IMR-90 (cell line): Measurements from ENCODE around the gene ACACB. TPM values are rescaled to one million over a fixed set of nuclear protein-coding genes. Genes with fewer than 3 reads are reported as not detected.

Experiments
- ATAC-seq: fragments of 200-7000 bp; cut with Tn5 transposase; 2 replicates; pipeline ENCODE4 v1.9.1; 2020; ENCODE audit warnings: low read depth, mild to moderate bottlenecking, moderate library complexity
- BruUV-seq: library from RNA; stranded (reverse); fragments of 400-500 nt; replicated peaks from 2 replicates; lab custom pipeline; 2021; lab: Mats Ljungman, UMichigan
- CTCF ChIA-PET: fragments of 300-600 bp; formaldehyde crosslinking; extraction: SDS; loops from one replicate; lab custom pipeline; 2021; ENCODE audit warnings: antibody characterized with exemption; lab: Yijun Ruan, JAX
- POLR2A ChIA-PET: fragments of 300-600 bp; sonication (Branson Sonifier 250); formaldehyde crosslinking; loops from one replicate; lab custom pipeline; 2022; ENCODE audit warnings: antibody characterized with exemption; ENCODE audit not compliant: unreplicated experiment; lab: Charles Lee
- DNase-seq: peaks from one replicate; pipeline ENCODE4 v3.0.0; 2013
- H2AFZ ChIP-seq: replicated peaks from 2 replicates; pipeline ENCODE3; 2013; ENCODE audit warnings: low read length, mild to moderate bottlenecking; ENCODE audit not compliant: poor library complexity
- H2AK5ac ChIP-seq: 2 replicates; pipeline ENCODE4 v1.6.1; 2013; ENCODE audit warnings: low read depth, low read length, inconsistent platforms
- H2AK9ac ChIP-seq: replicated peaks from 2 replicates; pipeline ENCODE3; 2013; ENCODE audit warnings: mild to moderate bottlenecking, low read depth, low read length, moderate library complexity; ENCODE audit not compliant: poor library complexity
- H2BK120ac ChIP-seq: 2 replicates; pipeline ENCODE4 v1.6.1; 2013; ENCODE audit warnings: low read depth, low read length, inconsistent platforms
- H2BK15ac ChIP-seq: 3 replicates; pipeline ENCODE4 v1.6.1; 2013; ENCODE audit warnings: low read depth, low read length, inconsistent platforms
- H2BK20ac ChIP-seq: 2 replicates; pipeline ENCODE4 v1.6.1; 2013; ENCODE audit warnings: low read depth, mild to moderate bottlenecking, inconsistent platforms, low read length, moderate library complexity
- H2BK5ac ChIP-seq: 2 replicates; pipeline ENCODE4 v1.6.1; 2013; ENCODE audit warnings: mild to moderate bottlenecking, low read depth, low read length, inconsistent platforms; ENCODE audit not compliant: poor library complexity, severe bottlenecking
- H3K14ac ChIP-seq: replicated peaks from 2 replicates; pipeline ENCODE4 v1.6.1; 2013; ENCODE audit warnings: low read depth, low read length, inconsistent platforms
- H3K18ac ChIP-seq: 2 replicates; pipeline ENCODE4 v1.6.1; 2013; ENCODE audit warnings: low read depth, low read length, control low read depth
- H3K23ac ChIP-seq: 2 replicates; pipeline ENCODE4 v1.6.1; 2013; ENCODE audit warnings: low read depth, low read length, inconsistent platforms
- H3K27ac ChIP-seq: 2 replicates; pipeline ENCODE4 v1.5.1; 2013; ENCODE audit warnings: mild to moderate bottlenecking, control low read depth, low read length; ENCODE audit not compliant: insufficient read depth
- H3K27me3 ChIP-seq: 2 replicates; pipeline ENCODE4 v1.6.1; 2013; ENCODE audit warnings: low read length; ENCODE audit not compliant: control insufficient read depth, insufficient read depth
- H3K36me3 ChIP-seq: 2 replicates; pipeline ENCODE4 v1.6.1; 2013; ENCODE audit warnings: low read length, mixed read lengths; ENCODE audit not compliant: control insufficient read depth, insufficient read depth
- H3K4ac ChIP-seq: 2 replicates; pipeline ENCODE4 v1.6.1; 2013; ENCODE audit warnings: low read depth, low read length, inconsistent platforms
- H3K4me1 ChIP-seq: 2 replicates; pipeline ENCODE4 v1.6.1; 2013; ENCODE audit warnings: low read length, mixed read lengths; ENCODE audit not compliant: control insufficient read depth, insufficient read depth
- H3K4me2 ChIP-seq: 2 replicates; pipeline ENCODE4 v1.6.1; 2013; ENCODE audit warnings: low read depth, mild to moderate bottlenecking, control low read depth, low read length, moderate library complexity
- H3K4me3 ChIP-seq: 2 replicates; pipeline ENCODE4 v1.5.1; 2013; ENCODE audit warnings: low read depth, mild to moderate bottlenecking, control low read depth, low read length, moderate library complexity; ENCODE audit not compliant: insufficient read depth
- H3K56ac ChIP-seq: 2 replicates; pipeline ENCODE4 v1.6.1; 2013; ENCODE audit warnings: low read length, inconsistent platforms; ENCODE audit not compliant: insufficient read depth; ENCODE audit errors: extremely low read depth
- H3K79me1 ChIP-seq, 2 experiments: 2 replicates each; pipeline ENCODE4 v1.6.1; 2013; ENCODE audit warnings: low read length in 2 of 2, inconsistent platforms in 1 of 2, low read depth in 1 of 2
- H3K9ac ChIP-seq: 2 replicates; pipeline ENCODE4 v1.6.1; 2013; ENCODE audit warnings: low read depth, low read length, control low read depth
- H3K9me1 ChIP-seq: 2 replicates; pipeline ENCODE4 v1.6.1; 2013; ENCODE audit warnings: low read length, inconsistent platforms; ENCODE audit not compliant: insufficient read depth
- H3K9me3 ChIP-seq: 2 replicates; pipeline ENCODE4 v1.6.1; 2013; ENCODE audit warnings: low read length; ENCODE audit not compliant: control insufficient read depth, insufficient read depth
- H4K20me1 ChIP-seq: 2 replicates; pipeline ENCODE4 v1.6.1; 2013; ENCODE audit warnings: low read length, inconsistent platforms; ENCODE audit not compliant: insufficient read depth
- H4K5ac ChIP-seq: 2 replicates; pipeline ENCODE4 v1.6.1; 2013; ENCODE audit warnings: mild to moderate bottlenecking, low read depth, low read length, control low read depth
- H4K8ac ChIP-seq, 2 experiments: 2 replicates each; pipeline ENCODE4 v1.6.1; 2013; ENCODE audit warnings: low read depth in 2 of 2, low read length in 2 of 2, control low read depth in 1 of 2, inconsistent platforms in 1 of 2
- H4K91ac ChIP-seq: 2 replicates; pipeline ENCODE4 v1.6.1; 2013; ENCODE audit warnings: low read depth, low read length, inconsistent platforms; ENCODE audit not compliant: insufficient read depth
- CEBPB ChIP-seq: IDR thresholded peaks from 2 replicates; pipeline ENCODE4 v1.6.1; 2012; ENCODE audit warnings: low read depth, low read length, improper control_type of control experiment
- FOS ChIP-seq: fragments of 150-350 bp; IDR thresholded peaks from 2 replicates; pipeline ENCODE4 v1.6.1; 2016; ENCODE audit warnings: low read depth, low read length
- MAZ ChIP-seq: IDR thresholded peaks from 2 replicates; pipeline ENCODE4 v1.6.1; 2012; ENCODE audit warnings: low read depth, mild to moderate bottlenecking, low read length, improper control_type of control experiment, moderate library complexity, borderline replicate concordance
- POLR2A ChIP-seq: IDR thresholded peaks from 2 replicates; pipeline ENCODE4 v1.6.1; 2012; ENCODE audit warnings: mild to moderate bottlenecking, low read depth, low read length
- SMC3 ChIP-seq: fragments of 150-350 bp; IDR thresholded peaks from 2 replicates; pipeline ENCODE4 v1.6.1; 2016; ENCODE audit warnings: low read depth, mild to moderate bottlenecking, antibody characterized with exemption, low read length, moderate library complexity
- WGBS, 2 experiments: methylation state at CpG; one replicate each; pipeline versions ENCODE4 v1.1.5 to v1.1.7; 2013; ENCODE audit warnings: missing lambda C conversion rate in 2 of 2; ENCODE audit not compliant: insufficient read length in 1 of 2; ENCODE audit errors: extremely low coverage in 2 of 2; 5-methylcytosine and 5-hydroxymethylcytosine counted together
- dilution Hi-C: fragments of 300-500 bp; cut with HindIII; formaldehyde crosslinking; loops from one replicate; pipeline ENCODE4 v1.14.3; 2018; ENCODE audit warnings: low sequenced_read_pairs; ENCODE audit not compliant: unreplicated experiment
- in situ Hi-C: fragments of 300-500 bp; cut with MboI; formaldehyde crosslinking; loops from 3 replicates; pipeline ENCODE4 v1.14.3; 2019; ENCODE audit warnings: low sequenced_read_pairs, inconsistent platforms, mixed read lengths
- intact Hi-C: fragments of 100-400 bp; cut with micrococcal nuclease; formaldehyde crosslinking; loops from 2 replicates; pipeline ENCODE4 v1.10.0; 2022
- polyA plus RNA-seq, 3 experiments: library from polyadenylated mRNA; depleted of rRNA; stranded (reverse); fragments of >200 nt; gene quantifications; 2 replicates each; pipeline ENCODE4 v1.2.3, GENCODE V29; 2012; ENCODE audit warnings: low replicate concordance in 1 of 3
- total RNA-seq: library from RNA; depleted of rRNA; stranded (reverse); fragments of >200 nt; gene quantifications from 2 replicates; pipeline ENCODE4 v1.2.3, GENCODE V29; 2012
- TF ChIP-seq, protein P1 (sequence below): fragments of 150-350 bp; IDR thresholded peaks from 2 replicates; pipeline ENCODE4 v1.6.1; 2017; ENCODE audit warnings: mild to moderate bottlenecking, antibody characterized with exemption, low read length, low read depth
- TF ChIP-seq, protein P2 (sequence below): fragments of 150-350 bp; IDR thresholded peaks from 2 replicates; pipeline ENCODE4 v1.6.1; 2016; ENCODE audit warnings: low read depth, mild to moderate bottlenecking, low read length, moderate library complexity, borderline replicate concordance

The ACACB gene
- total and polyA plus RNA-seq, 2 of the 4 experiments (the other 2 are of a cell fraction): 2.0 to 2.1 TPM

DNA sequence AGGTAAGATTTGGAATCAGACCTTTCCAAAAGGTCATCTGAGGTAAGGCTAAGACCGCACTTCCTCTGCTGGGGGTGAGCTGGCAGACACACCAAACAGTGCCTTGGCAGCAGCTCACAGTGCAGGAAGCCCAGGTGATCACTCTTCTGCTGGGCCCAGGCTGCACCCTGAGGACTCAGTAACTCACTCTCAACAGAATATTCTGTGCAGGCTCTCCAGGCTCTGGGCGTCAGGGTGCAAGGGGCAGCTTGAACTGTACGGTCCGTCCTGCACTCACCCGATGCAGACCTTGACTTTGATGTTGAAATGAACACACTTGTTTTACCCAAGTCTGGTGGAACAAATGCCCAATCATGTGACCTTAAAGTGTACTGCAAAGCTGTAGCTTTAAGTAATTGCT lies 29.1 kb upstream of the ACACB start:
- WGBS, 2 experiments: no CpG with 5 or more reads among the region's 5 CpGs
- no peak for DNase-seq
- intact Hi-C loops (no loop called here), dilution Hi-C loops (no loop called here), in situ Hi-C loops (loop anchor here (25.0 kb wide), 1 partner anchor 450 kb away; the partner anchor contains the start of gene SELPLG)
- no peaks in the 10 kb centered on the region for H4K20me1 ChIP-seq
- no peak overlapping the region for H3K9ac ChIP-seq
- no peaks in the 10 kb centered on the region for H3K9me1 ChIP-seq
- no peak overlapping the region for H2AK9ac ChIP-seq
- H4K8ac ChIP-seq: no peak overlapping the region
- H3K4me3 ChIP-seq: no peak overlapping the region
- ChIA-PET CTCF (interaction anchor here (0.6 kb wide), 1 partner anchor 25 kb away, joined by 6 read pairs; no protein-coding TSS in a partner anchor), POLR2A (interaction anchor here (0.6 kb wide), 1 partner anchor 408 kb away, joined by 5 read pairs; no protein-coding TSS in a partner anchor)
- no peak overlapping the region for H3K4ac ChIP-seq
- no peak overlapping the region for H3K56ac ChIP-seq
- peaks cover 34% of the 10 kb centered on the region for H3K36me3 ChIP-seq
- no peak overlapping the region for H2AFZ ChIP-seq
- peaks cover 3% of the 10 kb centered on the region; the same call in 1 of the 2 replicates for H3K4me1 ChIP-seq
- no peak overlapping the region for H3K27ac ChIP-seq
- H3K18ac ChIP-seq: no peak overlapping the region
- peaks cover 0 to 7% of the 10 kb centered on the region in 2 experiments for H3K79me1 ChIP-seq
- H3K14ac ChIP-seq: no peak overlapping the region
- H2BK5ac ChIP-seq: no peak overlapping the region
- H2BK20ac ChIP-seq: no peak overlapping the region
- H3K9me3 ChIP-seq: no peaks in the 10 kb centered on the region
- no peak overlapping the region for H4K91ac ChIP-seq
- H2BK120ac ChIP-seq: no peak overlapping the region
- no peaks in the 10 kb centered on the region for H3K27me3 ChIP-seq
- H3K4me2 ChIP-seq: no peak overlapping the region
- TF ChIP-seq SMC3 (no peak), FOS (no peak), MAZ (no peak), POLR2A (no peak), CEBPB (no peak)
- TF ChIP-seq, protein P1, sequence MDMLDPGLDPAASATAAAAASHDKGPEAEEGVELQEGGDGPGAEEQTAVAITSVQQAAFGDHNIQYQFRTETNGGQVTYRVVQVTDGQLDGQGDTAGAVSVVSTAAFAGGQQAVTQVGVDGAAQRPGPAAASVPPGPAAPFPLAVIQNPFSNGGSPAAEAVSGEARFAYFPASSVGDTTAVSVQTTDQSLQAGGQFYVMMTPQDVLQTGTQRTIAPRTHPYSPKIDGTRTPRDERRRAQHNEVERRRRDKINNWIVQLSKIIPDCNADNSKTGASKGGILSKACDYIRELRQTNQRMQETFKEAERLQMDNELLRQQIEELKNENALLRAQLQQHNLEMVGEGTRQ: no peak
- TF ChIP-seq, protein P2, sequence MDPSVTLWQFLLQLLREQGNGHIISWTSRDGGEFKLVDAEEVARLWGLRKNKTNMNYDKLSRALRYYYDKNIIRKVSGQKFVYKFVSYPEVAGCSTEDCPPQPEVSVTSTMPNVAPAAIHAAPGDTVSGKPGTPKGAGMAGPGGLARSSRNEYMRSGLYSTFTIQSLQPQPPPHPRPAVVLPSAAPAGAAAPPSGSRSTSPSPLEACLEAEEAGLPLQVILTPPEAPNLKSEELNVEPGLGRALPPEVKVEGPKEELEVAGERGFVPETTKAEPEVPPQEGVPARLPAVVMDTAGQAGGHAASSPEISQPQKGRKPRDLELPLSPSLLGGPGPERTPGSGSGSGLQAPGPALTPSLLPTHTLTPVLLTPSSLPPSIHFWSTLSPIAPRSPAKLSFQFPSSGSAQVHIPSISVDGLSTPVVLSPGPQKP: no peak
- no TSS peak for BruUV-seq
- no peak overlapping the region for H2BK15ac ChIP-seq
- no peak overlapping the region for H4K5ac ChIP-seq
- H3K23ac ChIP-seq: no peak overlapping the region
- ATAC-seq: no peak
- no peak overlapping the region for H2AK5ac ChIP-seq
